ENCODE results near the gene PGA4.
"Not testable (repeated sequence)": the region's sequence is repeated elsewhere in the genome, so short reads cannot be mapped to it uniquely, and the experiment has no call there.

Gene PGA4

GRCh38 chr11:61250796-61251765, 28.9 kb downstream of the PGA4 start:
- DNase-seq (ENCODE audit: low read depth in 3 of 3): not testable (repeated sequence)

GRCh38 chr11:61252332-61252731, 30.2 kb downstream of the PGA4 start:
- DNase-seq (ENCODE audit: low read depth in 3 of 3): not testable (repeated sequence)

GRCh38 chr11:61254403-61255025, 32.4 kb downstream of the PGA4 start:
- peak; percentile 29 to 63 (median 43) for DNase-seq (ENCODE audit: low read depth in 3 of 3)

GRCh38 chr11:61256710-61257482, 34.7 kb downstream of the PGA4 start:
- no peak for DNase-seq (ENCODE audit: low read depth in 3 of 3)

GRCh38 chr11:61258546-61258945, 36.4 kb downstream of the PGA4 start:
- no peak for DNase-seq (ENCODE audit: low read depth in 3 of 3)

- DNase-seq (ENCODE audit: low read depth in 3 of 3): no peak
Measured at GRCh38 chr11:61259363-61259762, 37.2 kb downstream of the PGA4 start.

GRCh38 chr11:61264371-61264770, 42.2 kb downstream of the PGA4 start:
- no peak for DNase-seq (ENCODE audit: low read depth in 3 of 3)

GRCh38 chr11:61264795-61265194, 42.6 kb downstream of the PGA4 start:
- DNase-seq (ENCODE audit: low read depth in 3 of 3): no peak

GRCh38 chr11:61265357-61265756, 43.2 kb downstream of the PGA4 start:
- DNase-seq (ENCODE audit: low read depth in 3 of 3): no peak

GRCh38 chr11:61266602-61267001, 44.5 kb downstream of the PGA4 start:
- DNase-seq (ENCODE audit: low read depth in 3 of 3): no peak

- no peak for DNase-seq (ENCODE audit: low read depth in 3 of 3)
Measured at GRCh38 chr11:61267437-61267841, 45.3 kb downstream of the PGA4 start.

GRCh38 chr11:61268588-61269250, 46.6 kb downstream of the PGA4 start:
- DNase-seq (ENCODE audit: low read depth in 3 of 3): no peak

- no peak for DNase-seq (ENCODE audit: low read depth in 3 of 3)
Measured at GRCh38 chr11:61270354-61271076, 48.4 kb downstream of the PGA4 start.

- no peak for DNase-seq (ENCODE audit: low read depth in 3 of 3)
Measured at GRCh38 chr11:61272731-61273130, 50.6 kb downstream of the PGA4 start.

- DNase-seq (ENCODE audit: low read depth in 3 of 3): no peak
Measured at GRCh38 chr11:61273178-61274078, 51.3 kb downstream of the PGA4 start.

- no peak for DNase-seq (ENCODE audit: low read depth in 3 of 3)
Measured at GRCh38 chr11:61274084-61274483, 51.9 kb downstream of the PGA4 start.

GRCh38 chr11:61275191-61275590, 53.0 kb downstream of the PGA4 start:
- DNase-seq (ENCODE audit: low read depth in 3 of 3): no peak

- no peak for DNase-seq (ENCODE audit: low read depth in 3 of 3)
Measured at GRCh38 chr11:61277186-61278000, 55.2 kb downstream of the PGA4 start.

GRCh38 chr11:61278001-61278470, 55.9 kb downstream of the PGA4 start:
- DNase-seq (ENCODE audit: low read depth in 3 of 3): no peak
